A673 (cell line): ENCODE results near the gene MTX2. TPM values are rescaled to one million over a fixed set of nuclear protein-coding genes. Genes with fewer than 3 reads are reported as not detected.

Experiments
- BruUV-seq: library from RNA; stranded (reverse); fragments of 400-500 nt; replicated peaks from 2 replicates; lab custom pipeline; 2021; lab: Mats Ljungman, UMichigan
- CTCF ChIA-PET: fragments of 300-600 bp; sonication (Branson Sonifier 250); formaldehyde crosslinking; loops from one replicate; lab custom pipeline; 2022; ENCODE audit warnings: antibody characterized with exemption; lab: Charles Lee
- POLR2A ChIA-PET: fragments of 300-600 bp; sonication (Branson Sonifier 250); formaldehyde crosslinking; loops from one replicate; lab custom pipeline; 2022; ENCODE audit warnings: antibody characterized with exemption; ENCODE audit not compliant: low non-redundant PET; lab: Charles Lee
- DNase-seq: peaks from one replicate; pipeline ENCODE4 v3.0.0-alpha.2; 2015; ENCODE audit warnings: low spot score
- H3K27ac ChIP-seq: fragments of 200-600 bp; sonication (generic); 2 replicates; pipeline ENCODE4 v1.5.1; 2016; ENCODE audit warnings: mixed run types, low read depth, mild to moderate bottlenecking, mixed read lengths, antibody characterized with exemption, low read length; ENCODE audit not compliant: poor library complexity, severe bottlenecking
- H3K27me3 ChIP-seq: fragments of 200-600 bp; sonication (generic); replicated peaks from 2 replicates; pipeline ENCODE4 v1.6.1; 2017; ENCODE audit warnings: mixed run types, low read depth, mild to moderate bottlenecking, mixed read lengths, antibody characterized with exemption, low read length; ENCODE audit not compliant: insufficient read depth, poor library complexity
- H3K36me3 ChIP-seq: fragments of 200-600 bp; sonication (generic); 2 replicates; pipeline ENCODE4 v1.6.1; 2016; ENCODE audit warnings: mixed run types, mild to moderate bottlenecking, mixed read lengths, antibody characterized with exemption, low read length; ENCODE audit not compliant: insufficient read depth, poor library complexity, severe bottlenecking
- H3K4me1 ChIP-seq: fragments of 200-600 bp; sonication (generic); 2 replicates; pipeline ENCODE4 v1.6.1; 2017; ENCODE audit warnings: mixed run types, mild to moderate bottlenecking, mixed read lengths, antibody characterized with exemption, low read length; ENCODE audit not compliant: insufficient read depth, poor library complexity, severe bottlenecking
- H3K4me3 ChIP-seq: fragments of 200-600 bp; sonication (generic); 2 replicates; pipeline ENCODE4 v1.5.1; 2016; ENCODE audit warnings: low read depth, mixed run types, mild to moderate bottlenecking, mixed read lengths, low read length; ENCODE audit not compliant: poor library complexity, severe bottlenecking
- H3K9me3 ChIP-seq: fragments of 200-600 bp; sonication (generic); 2 replicates; pipeline ENCODE4 v1.6.1; 2016; ENCODE audit warnings: mixed run types, low read depth, mild to moderate bottlenecking, mixed read lengths, antibody characterized with exemption, low read length; ENCODE audit not compliant: poor library complexity, severe bottlenecking
- CTCF ChIP-seq: fragments of 300-800, 200-600 bp; sonication (generic); conservative IDR thresholded peaks from 2 replicates; pipeline ENCODE4 v1.5.1; 2017; ENCODE audit warnings: low read depth, mild to moderate bottlenecking, antibody characterized with exemption, low read length, moderate library complexity, mixed read lengths
- EZH2 ChIP-seq: fragments of 200-600 bp; sonication (generic); IDR thresholded peaks from 2 replicates; pipeline ENCODE4 v1.6.1; 2017; ENCODE audit warnings: borderline replicate concordance, low read depth, mild to moderate bottlenecking, mixed read lengths, antibody characterized with exemption, low read length; ENCODE audit not compliant: poor library complexity, severe bottlenecking
- intact Hi-C: fragments of 100-400 bp; cut with micrococcal nuclease; formaldehyde crosslinking; loops from one replicate; pipeline ENCODE4 v1.10.0; 2022; ENCODE audit not compliant: unreplicated experiment
- total RNA-seq: library from RNA; stranded (reverse); gene quantifications from 2 replicates; pipeline ENCODE4 v1.2.3, GENCODE V29; 2021

MTX2 gene
- total RNA-seq, 1 experiment from 2014 or later: 31.1 TPM

- TF ChIP-seq EZH2 (no peak), CTCF (no peak)
Measured at GRCh38 chr2:176272870-176273459, 3.7 kb downstream of the MTX2 start.

GRCh38 chr2:176278927-176279326 lies 9.7 kb downstream of the MTX2 start:
- TF ChIP-seq EZH2 (no peak), CTCF (no peak)
- H3K9me3 ChIP-seq: no peaks in the 10 kb centered on the region
- H3K4me3 ChIP-seq: no peak overlapping the region
- POLR2A ChIA-PET: no interaction called here
- intact Hi-C loops: no loop called here
- H3K27ac ChIP-seq: no peak overlapping the region
- no peaks in the 10 kb centered on the region for H3K36me3 ChIP-seq
- peaks cover 6% of the 10 kb centered on the region for H3K4me1 ChIP-seq
- no TSS peak for BruUV-seq
- no peak for DNase-seq
- no peaks in the 10 kb centered on the region for H3K27me3 ChIP-seq
- CTCF ChIA-PET: no interaction called here

More at GRCh38 chr2:176272870-176273459, 3.7 kb downstream of the MTX2 start:
- Histone ChIP-seq H3K36me3 (no peaks in the 10 kb centered on the region), H3K9me3 (no peaks in the 10 kb centered on the region), H3K4me1 (peaks cover 11% of the 10 kb centered on the region), H3K4me3 (no peak overlapping the region), H3K27ac (no peak overlapping the region), H3K27me3 (no peaks in the 10 kb centered on the region)
- CTCF ChIA-PET: no interaction called here
- intact Hi-C loops: no loop called here
- no peak for DNase-seq
- BruUV-seq: no TSS peak
- POLR2A ChIA-PET: no interaction called here

- no TSS peak for BruUV-seq
- Histone ChIP-seq H3K27ac (no peak overlapping the region), H3K9me3 (no peaks in the 10 kb centered on the region), H3K36me3 (no peaks in the 10 kb centered on the region), H3K4me3 (no peak overlapping the region), H3K4me1 (peaks cover 6% of the 10 kb centered on the region), H3K27me3 (no peaks in the 10 kb centered on the region)
- intact Hi-C loops: no loop called here
- no peak for DNase-seq
- ChIA-PET POLR2A (no interaction called here), CTCF (no interaction called here)
- TF ChIP-seq CTCF (no peak), EZH2 (no peak)
Measured at GRCh38 chr2:176280156-176280555, 10.9 kb downstream of the MTX2 start.
